Memory B cell (primary cell): ENCODE measurements around the gene ASIC5.

ENCODE experiments used
- ATAC-seq: fragments of 150-1000 bp; cut with Tn5 transposase; 2 replicates; pipeline ENCODE4 v1.10.0; 2021; ENCODE audit warnings: low read depth, mild to moderate bottlenecking, moderate library complexity
- DNase-seq, 2 donors: peaks; one replicate each; pipeline ENCODE4 v3.0.0; 2022; ENCODE audit warnings: low spot score in 2 of 2
- H3K27ac Mint-ChIP-seq: one replicate; pipeline ENCODE4 v1.8.0; 2022; ENCODE audit warnings: mild to moderate bottlenecking, moderate library complexity, mixed read lengths
- H3K27me3 Mint-ChIP-seq: one replicate; pipeline ENCODE4 v1.8.0; 2022; ENCODE audit warnings: mixed read lengths
- H3K36me3 Mint-ChIP-seq: one replicate; pipeline ENCODE4 v1.8.0; 2022; ENCODE audit warnings: mild to moderate bottlenecking, mixed read lengths
- H3K4me1 Mint-ChIP-seq: one replicate; pipeline ENCODE4 v1.8.0; 2022; ENCODE audit warnings: mixed read lengths
- H3K4me3 Mint-ChIP-seq: one replicate; pipeline ENCODE4 v1.8.0; 2022; ENCODE audit warnings: mild to moderate bottlenecking, moderate library complexity, mixed read lengths
- H3K9me3 Mint-ChIP-seq: one replicate; pipeline ENCODE4 v1.8.0; 2022; ENCODE audit warnings: mixed read lengths

The ASIC5 gene

GRCh38 chr4:155891058-155891457 is 25.0 kb upstream of the ASIC5 start:
- Mint-ChIP-seq H3K4me3 (no peak overlapping the region), H3K9me3 (peaks cover 5% of the 10 kb centered on the region), H3K27ac (no peak overlapping the region), H3K27me3 (peaks cover 5% of the 10 kb centered on the region), H3K4me1 (no peaks in the 10 kb centered on the region), H3K36me3 (no peaks in the 10 kb centered on the region)
- ATAC-seq (no peak), DNase-seq (no peak)

- Mint-ChIP-seq H3K9me3 (peaks cover 5% of the 10 kb centered on the region), H3K27ac (no peak overlapping the region), H3K4me1 (no peaks in the 10 kb centered on the region), H3K36me3 (no peaks in the 10 kb centered on the region), H3K27me3 (peaks cover 5% of the 10 kb centered on the region), H3K4me3 (no peak overlapping the region)
- ATAC-seq (no peak), DNase-seq (no peak)
These were observed 23.9 kb upstream of the ASIC5 start for GRCh38 chr4:155889946-155890345.

- H3K4me1 Mint-ChIP-seq: no peaks in the 10 kb centered on the region
- H3K9me3 Mint-ChIP-seq: peaks cover 5% of the 10 kb centered on the region
- no peak for ATAC-seq
- no peak overlapping the region for H3K27ac Mint-ChIP-seq
- no peak overlapping the region for H3K4me3 Mint-ChIP-seq
- H3K27me3 Mint-ChIP-seq: peaks cover 5% of the 10 kb centered on the region
- no peak for DNase-seq
- no peaks in the 10 kb centered on the region for H3K36me3 Mint-ChIP-seq
These were observed 23.1 kb upstream of the ASIC5 start for GRCh38 chr4:155889031-155889793.

- ATAC-seq: no peak
- Mint-ChIP-seq H3K27me3 (peaks cover 7% of the 10 kb centered on the region), H3K36me3 (no peaks in the 10 kb centered on the region), H3K9me3 (peaks cover 11% of the 10 kb centered on the region), H3K27ac (no peak overlapping the region), H3K4me3 (no peak overlapping the region), H3K4me1 (no peaks in the 10 kb centered on the region)
- no peak for DNase-seq
These were observed 21.9 kb upstream of the ASIC5 start for GRCh38 chr4:155887847-155888570.

GRCh38 chr4:155887045-155887444 is 21.0 kb upstream of the ASIC5 start:
- Mint-ChIP-seq H3K4me3 (no peak overlapping the region), H3K4me1 (no peaks in the 10 kb centered on the region), H3K27me3 (peaks cover 10% of the 10 kb centered on the region), H3K36me3 (no peaks in the 10 kb centered on the region), H3K9me3 (peaks cover 10% of the 10 kb centered on the region), H3K27ac (no peak overlapping the region)
- DNase-seq: no peak
- ATAC-seq: no peak

- H3K4me3 Mint-ChIP-seq: no peak overlapping the region
- no peaks in the 10 kb centered on the region for H3K4me1 Mint-ChIP-seq
- ATAC-seq: no peak
- no peaks in the 10 kb centered on the region for H3K36me3 Mint-ChIP-seq
- H3K9me3 Mint-ChIP-seq: peaks cover 6% of the 10 kb centered on the region
- DNase-seq: no peak
- H3K27me3 Mint-ChIP-seq: peaks cover 5% of the 10 kb centered on the region
- H3K27ac Mint-ChIP-seq: no peak overlapping the region
These were observed 19.6 kb upstream of the ASIC5 start for GRCh38 chr4:155885666-155886065.

GRCh38 chr4:155883895-155884294 is 17.8 kb upstream of the ASIC5 start:
- ATAC-seq (no peak), DNase-seq (no peak)
- peaks cover 6% of the 10 kb centered on the region for H3K9me3 Mint-ChIP-seq
- H3K4me1 Mint-ChIP-seq: no peaks in the 10 kb centered on the region
- no peak overlapping the region for H3K27ac Mint-ChIP-seq
- H3K36me3 Mint-ChIP-seq: no peaks in the 10 kb centered on the region
- peaks cover 5% of the 10 kb centered on the region for H3K27me3 Mint-ChIP-seq
- H3K4me3 Mint-ChIP-seq: no peak overlapping the region

- ATAC-seq (no peak), DNase-seq (no peak)
- H3K27me3 Mint-ChIP-seq: peaks cover 5% of the 10 kb centered on the region
- no peaks in the 10 kb centered on the region for H3K4me1 Mint-ChIP-seq
- no peak overlapping the region for H3K4me3 Mint-ChIP-seq
- no peaks in the 10 kb centered on the region for H3K36me3 Mint-ChIP-seq
- no peak overlapping the region for H3K27ac Mint-ChIP-seq
- H3K9me3 Mint-ChIP-seq: peaks cover 7% of the 10 kb centered on the region
These were observed 15.5 kb upstream of the ASIC5 start for GRCh38 chr4:155881555-155881954.

GRCh38 chr4:155879767-155880166 is 13.7 kb upstream of the ASIC5 start:
- Mint-ChIP-seq H3K4me3 (no peak overlapping the region), H3K27me3 (peaks cover 5% of the 10 kb centered on the region), H3K9me3 (peaks cover 11% of the 10 kb centered on the region), H3K27ac (no peak overlapping the region), H3K4me1 (no peaks in the 10 kb centered on the region), H3K36me3 (no peaks in the 10 kb centered on the region)
- ATAC-seq (no peak), DNase-seq (no peak)

GRCh38 chr4:155878611-155879010 is 12.5 kb upstream of the ASIC5 start:
- ATAC-seq: no peak
- Mint-ChIP-seq H3K36me3 (no peaks in the 10 kb centered on the region), H3K4me1 (no peaks in the 10 kb centered on the region), H3K4me3 (no peak overlapping the region), H3K27me3 (peaks cover 3% of the 10 kb centered on the region), H3K9me3 (peaks cover 7% of the 10 kb centered on the region), H3K27ac (no peak overlapping the region)
- no peak for DNase-seq

- H3K9me3 Mint-ChIP-seq: peaks cover 5% of the 10 kb centered on the region
- no peak overlapping the region for H3K4me3 Mint-ChIP-seq
These were observed 11.9 kb upstream of the ASIC5 start for GRCh38 chr4:155877971-155878370.

GRCh38 chr4:155875878-155876277 is 9.8 kb upstream of the ASIC5 start:
- Mint-ChIP-seq H3K27ac (no peak overlapping the region), H3K4me1 (no peaks in the 10 kb centered on the region), H3K9me3 (peaks cover 5% of the 10 kb centered on the region), H3K36me3 (no peaks in the 10 kb centered on the region), H3K27me3 (no peaks in the 10 kb centered on the region), H3K4me3 (no peak overlapping the region)
- DNase-seq (no peak), ATAC-seq (no peak)

More at GRCh38 chr4:155877971-155878370, 11.9 kb upstream of the ASIC5 start:
- no peak overlapping the region for H3K27ac Mint-ChIP-seq
- no peaks in the 10 kb centered on the region for H3K36me3 Mint-ChIP-seq
- H3K27me3 Mint-ChIP-seq: peaks cover 3% of the 10 kb centered on the region
- DNase-seq (no peak), ATAC-seq (no peak)
- H3K4me1 Mint-ChIP-seq: no peaks in the 10 kb centered on the region

- DNase-seq: no peak
- H3K4me3 Mint-ChIP-seq: no peak overlapping the region
- H3K36me3 Mint-ChIP-seq: no peaks in the 10 kb centered on the region
- H3K4me1 Mint-ChIP-seq: no peaks in the 10 kb centered on the region
- no peak overlapping the region for H3K27ac Mint-ChIP-seq
- no peaks in the 10 kb centered on the region for H3K9me3 Mint-ChIP-seq
- ATAC-seq: no peak
- H3K27me3 Mint-ChIP-seq: no peaks in the 10 kb centered on the region
These were observed 10.2 kb downstream of the ASIC5 start for GRCh38 chr4:155855897-155856296.

GRCh38 chr4:155854582-155855226 is 11.4 kb downstream of the ASIC5 start:
- ATAC-seq (no peak), DNase-seq (no peak)
- Mint-ChIP-seq H3K27ac (no peak overlapping the region), H3K9me3 (no peaks in the 10 kb centered on the region), H3K4me3 (no peak overlapping the region), H3K27me3 (no peaks in the 10 kb centered on the region), H3K36me3 (no peaks in the 10 kb centered on the region), H3K4me1 (no peaks in the 10 kb centered on the region)
